NB4 (cell line): ENCODE data around the gene NXN.
"Not testable (repeated sequence)": the region's sequence is repeated elsewhere in the genome, so short reads cannot be mapped to it uniquely, and the experiment has no call there.

Experiments used
- DNase-seq: peaks from one replicate; pipeline ENCODE4 v3.0.0; 2010; ENCODE audit warnings: low read depth
- H3K4me3 ChIP-seq: one replicate; pipeline ENCODE4 v1.5.1; 2011; ENCODE audit warnings: mild to moderate bottlenecking, low read depth, low read length, moderate library complexity
- CTCF ChIP-seq: IDR thresholded peaks from one replicate; pipeline ENCODE4 v1.5.1; 2012; ENCODE audit warnings: low read depth, low read length
- MYC ChIP-seq: IDR thresholded peaks from 2 replicates; pipeline ENCODE4 v1.6.1; 2011; ENCODE audit warnings: low read depth, low read length
- POLR2A ChIP-seq: IDR thresholded peaks from 2 replicates; pipeline ENCODE4 v1.6.1; 2011; ENCODE audit warnings: mild to moderate bottlenecking; ENCODE audit not compliant: insufficient read length; ENCODE audit errors: extremely low read depth
- TF ChIP-seq, protein P1 (sequence below): IDR thresholded peaks from 2 replicates; pipeline ENCODE4 v1.6.1; 2011; ENCODE audit warnings: low read depth, low read length

NXN gene

DNA sequence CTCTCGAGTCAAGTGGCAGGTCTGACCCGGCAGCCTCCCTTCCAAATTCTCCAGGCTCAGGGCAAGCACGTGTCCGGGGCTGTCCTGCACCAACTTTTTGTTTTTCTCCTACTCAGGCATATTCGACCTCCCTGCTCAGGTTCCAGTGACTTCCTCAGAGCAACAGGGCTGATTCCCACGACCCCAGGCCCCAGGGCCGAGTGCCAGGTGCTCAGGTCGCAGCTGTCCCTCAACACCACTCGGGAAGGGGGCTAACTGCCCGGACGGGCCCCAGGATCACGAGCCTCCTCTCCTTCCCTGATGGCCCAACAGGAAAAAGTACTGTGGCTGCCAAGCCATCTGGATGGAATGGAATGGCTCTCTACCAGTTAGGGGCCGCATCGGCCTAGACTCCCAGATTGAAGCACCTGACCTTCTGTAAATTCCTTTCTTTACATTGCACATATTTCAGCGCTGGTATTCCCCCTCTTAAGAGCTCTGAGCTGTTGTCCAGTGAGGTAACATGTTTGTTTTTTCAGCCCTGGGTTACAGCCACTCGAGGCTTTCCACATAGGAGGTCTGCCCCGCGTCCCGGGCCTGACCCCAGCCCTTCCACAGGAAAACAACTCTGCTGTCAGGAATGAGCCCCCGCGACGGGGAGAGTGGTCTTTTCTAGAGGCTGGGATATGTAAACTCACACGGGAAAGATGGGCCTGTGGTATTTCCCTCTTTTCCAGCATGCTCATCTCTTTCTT lies 25.0 kb downstream of the NXN start:
- TF ChIP-seq MYC: no peak
- no peak for TF ChIP-seq CTCF
- no peak for TF ChIP-seq POLR2A
- H3K4me3 ChIP-seq: no peak overlapping the region
- DNase-seq: no peak

- no peak overlapping the region for H3K4me3 ChIP-seq
- DNase-seq: no peak
- no peak for TF ChIP-seq CTCF
- TF ChIP-seq, protein P1, sequence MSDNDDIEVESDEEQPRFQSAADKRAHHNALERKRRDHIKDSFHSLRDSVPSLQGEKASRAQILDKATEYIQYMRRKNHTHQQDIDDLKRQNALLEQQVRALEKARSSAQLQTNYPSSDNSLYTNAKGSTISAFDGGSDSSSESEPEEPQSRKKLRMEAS: no peak
- TF ChIP-seq POLR2A: no peak
- TF ChIP-seq MYC: no peak
Measured at GRCh38 chr17:953767-954166, 25.8 kb downstream of the NXN start.

DNA sequence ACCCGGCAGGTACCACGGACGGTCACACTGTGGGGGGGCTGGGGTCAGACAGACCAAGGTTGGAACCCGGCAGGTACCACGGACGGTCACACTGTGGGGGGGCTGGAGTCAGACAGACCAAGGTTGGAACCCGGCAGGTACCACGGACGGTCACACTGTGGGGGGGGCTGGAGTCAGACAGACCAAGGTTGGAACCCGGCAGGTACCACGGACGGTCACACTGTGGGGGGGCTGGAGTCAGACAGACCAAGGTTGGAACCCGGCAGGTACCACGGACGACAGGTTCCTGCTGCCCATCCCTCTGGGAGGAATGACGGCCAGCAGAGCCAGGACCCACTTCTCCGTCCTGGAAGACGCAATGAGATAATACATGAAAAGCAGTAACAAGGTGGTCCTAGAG lies 27.0 kb downstream of the NXN start:
- not testable (repeated sequence) for H3K4me3 ChIP-seq, DNase-seq

GRCh38 chr17:951325-952132 lies 28.0 kb downstream of the NXN start:
- peak; percentile 67 for DNase-seq
- TF ChIP-seq, protein P1: no peak
- TF ChIP-seq POLR2A (no peak), CTCF (no peak), MYC (no peak)
- no peak overlapping the region for H3K4me3 ChIP-seq

DNA sequence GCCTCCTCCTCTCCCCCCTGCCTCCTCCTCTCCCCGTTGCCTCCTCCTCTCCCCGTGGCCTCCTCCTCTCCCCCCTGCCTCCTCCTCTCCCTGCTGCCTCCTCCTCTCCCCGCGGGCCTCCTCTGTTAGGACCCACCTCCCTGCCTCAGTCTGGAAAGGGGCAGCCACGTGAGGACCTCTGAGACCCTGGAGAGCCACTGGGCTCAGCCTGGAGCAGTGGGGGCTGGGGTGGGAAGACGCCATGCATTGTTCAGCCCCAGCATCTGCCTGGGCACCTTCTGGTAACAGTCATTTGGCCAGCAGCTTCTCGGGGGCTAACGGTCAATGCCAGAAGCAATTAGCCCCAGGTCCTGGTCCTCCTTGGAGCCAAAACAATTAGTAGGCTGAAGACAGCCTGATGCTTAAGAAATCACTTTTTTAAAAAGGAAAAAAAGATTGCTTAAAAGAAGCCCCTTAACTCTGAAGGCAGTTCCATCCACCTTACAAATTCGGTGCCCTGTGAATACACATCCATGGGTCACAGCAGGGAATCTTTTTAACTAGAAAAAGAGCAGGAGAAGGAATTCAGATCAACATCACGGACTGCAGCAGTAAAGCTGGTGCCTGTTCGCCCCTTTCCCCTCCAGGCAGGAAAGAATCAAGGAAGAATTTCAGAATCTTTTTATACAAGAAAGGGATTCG lies 29.8 kb downstream of the NXN start:
- TF ChIP-seq POLR2A (no peak), CTCF (no peak), MYC (no peak)
- TF ChIP-seq, protein P1: no peak
- no peak overlapping the region for H3K4me3 ChIP-seq
- no peak for DNase-seq

- TF ChIP-seq CTCF: no peak
- no peak for TF ChIP-seq MYC
- no peak for TF ChIP-seq POLR2A
- TF ChIP-seq, protein P1: no peak
- H3K4me3 ChIP-seq: no peak overlapping the region
- DNase-seq: no peak
Measured at GRCh38 chr17:948284-948852, 31.2 kb downstream of the NXN start.
